Parathyroid adenoma (tissue), 2 donors: ENCODE data around the gene FAM156A.
"Not testable (repeated sequence)": the region's sequence is repeated elsewhere in the genome, so short reads cannot be mapped to it uniquely, and the experiment has no call there.

ENCODE experiments used
- H2AFZ ChIP-seq: fragments of 300-600 bp; sonication (generic); one replicate; pipeline ENCODE4 v1.7.0; 2017; ENCODE audit warnings: antibody characterized with exemption, mild to moderate bottlenecking
- H3K27ac ChIP-seq: fragments of 300-600 bp; sonication (generic); one replicate; pipeline ENCODE4 v1.7.0; 2017
- H3K27me3 ChIP-seq: fragments of 300-600 bp; sonication (generic); one replicate; pipeline ENCODE4 v1.7.0; 2017; ENCODE audit warnings: low read length; ENCODE audit not compliant: control insufficient read depth, insufficient read depth
- H3K36me3 ChIP-seq: fragments of 300-600 bp; sonication (generic); one replicate; pipeline ENCODE4 v1.7.0; 2017; ENCODE audit warnings: low read length; ENCODE audit not compliant: control insufficient read depth, insufficient read depth
- H3K4me1 ChIP-seq: fragments of 300-600 bp; sonication (generic); one replicate; pipeline ENCODE4 v1.7.0; 2017; ENCODE audit warnings: control low read depth
- H3K4me2 ChIP-seq: fragments of 300-600 bp; sonication (generic); one replicate; pipeline ENCODE4 v1.7.0; 2017; ENCODE audit warnings: low read length
- H3K4me3 ChIP-seq: fragments of 300-600 bp; sonication (generic); one replicate; pipeline ENCODE4 v1.7.0; 2017; ENCODE audit warnings: low read depth, low read length
- H3K79me2 ChIP-seq: fragments of 300-600 bp; sonication (generic); one replicate; pipeline ENCODE4 v1.7.0; 2017; ENCODE audit warnings: control low read depth
- H3K9ac ChIP-seq: fragments of 300-600 bp; sonication (generic); one replicate; pipeline ENCODE4 v1.7.0; 2017; ENCODE audit warnings: mild to moderate bottlenecking
- H3K9me3 ChIP-seq: fragments of 300-600 bp; sonication (generic); one replicate; pipeline ENCODE4 v1.7.0; 2017; ENCODE audit warnings: low read length; ENCODE audit not compliant: control insufficient read depth
- TF ChIP-seq, protein P1 (sequence below): fragments of 300-600 bp; sonication (generic); IDR thresholded peaks from one replicate; pipeline ENCODE4 v1.7.0; 2017; ENCODE audit warnings: antibody characterized with exemption, mild to moderate bottlenecking
- donor health status: primary hyperparathyroidism.

FAM156A gene

DNA sequence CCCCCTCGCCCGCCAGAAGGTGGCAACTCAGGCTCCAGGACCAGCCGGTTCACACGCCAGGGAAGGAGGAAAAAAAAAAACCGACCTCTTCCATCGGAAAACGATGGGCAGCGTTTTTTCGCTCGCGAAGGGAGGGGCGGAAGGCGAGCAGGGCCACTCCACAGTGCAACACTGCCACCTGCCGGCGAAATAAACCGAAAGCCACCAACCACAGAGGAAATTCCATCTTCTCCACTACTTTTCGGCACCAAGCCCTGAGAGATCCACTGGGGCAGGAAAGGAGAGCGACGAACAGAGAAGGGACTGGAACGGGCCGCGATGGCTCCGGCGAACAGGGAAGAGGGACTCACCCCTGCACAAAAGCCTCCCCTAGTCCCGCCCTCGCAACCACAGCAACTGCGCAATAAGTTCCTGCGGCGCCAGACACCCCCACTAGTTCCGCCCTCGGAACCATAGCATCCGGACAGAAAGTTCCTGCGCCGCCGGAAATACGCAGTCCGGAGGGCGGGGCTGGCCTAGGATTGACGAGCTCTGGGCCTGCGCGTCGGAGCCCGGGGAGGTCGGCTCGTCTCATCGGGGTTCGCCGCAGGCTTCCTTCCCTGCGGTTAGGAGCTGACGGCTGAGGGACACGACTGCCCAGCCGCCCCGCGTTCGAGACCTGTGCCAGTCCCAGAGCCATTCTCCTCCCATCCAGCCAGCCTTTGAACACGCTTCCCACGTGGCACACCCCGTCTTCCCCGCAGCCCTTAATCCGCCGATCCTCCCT, 23.4 kb downstream of the FAM156A start:
- H3K27ac ChIP-seq = peak overlapping the region; percentile 94
- no peaks in the 10 kb centered on the region for H3K36me3 ChIP-seq
- no peaks in the 10 kb centered on the region for H3K27me3 ChIP-seq
- peak overlapping the region; percentile 84 for H2AFZ ChIP-seq
- peak overlapping the region; percentile 74 for H3K4me3 ChIP-seq
- TF ChIP-seq, protein P1, sequence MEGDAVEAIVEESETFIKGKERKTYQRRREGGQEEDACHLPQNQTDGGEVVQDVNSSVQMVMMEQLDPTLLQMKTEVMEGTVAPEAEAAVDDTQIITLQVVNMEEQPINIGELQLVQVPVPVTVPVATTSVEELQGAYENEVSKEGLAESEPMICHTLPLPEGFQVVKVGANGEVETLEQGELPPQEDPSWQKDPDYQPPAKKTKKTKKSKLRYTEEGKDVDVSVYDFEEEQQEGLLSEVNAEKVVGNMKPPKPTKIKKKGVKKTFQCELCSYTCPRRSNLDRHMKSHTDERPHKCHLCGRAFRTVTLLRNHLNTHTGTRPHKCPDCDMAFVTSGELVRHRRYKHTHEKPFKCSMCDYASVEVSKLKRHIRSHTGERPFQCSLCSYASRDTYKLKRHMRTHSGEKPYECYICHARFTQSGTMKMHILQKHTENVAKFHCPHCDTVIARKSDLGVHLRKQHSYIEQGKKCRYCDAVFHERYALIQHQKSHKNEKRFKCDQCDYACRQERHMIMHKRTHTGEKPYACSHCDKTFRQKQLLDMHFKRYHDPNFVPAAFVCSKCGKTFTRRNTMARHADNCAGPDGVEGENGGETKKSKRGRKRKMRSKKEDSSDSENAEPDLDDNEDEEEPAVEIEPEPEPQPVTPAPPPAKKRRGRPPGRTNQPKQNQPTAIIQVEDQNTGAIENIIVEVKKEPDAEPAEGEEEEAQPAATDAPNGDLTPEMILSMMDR = peak; percentile 87
- no peaks in the 10 kb centered on the region for H3K9me3 ChIP-seq
- peak overlapping the region; percentile 70 for H3K4me2 ChIP-seq
- peak overlapping the region; percentile 80 for H3K9ac ChIP-seq
- H3K4me1 ChIP-seq = no peaks in the 10 kb centered on the region
- H3K79me2 ChIP-seq = no peaks in the 10 kb centered on the region

DNA sequence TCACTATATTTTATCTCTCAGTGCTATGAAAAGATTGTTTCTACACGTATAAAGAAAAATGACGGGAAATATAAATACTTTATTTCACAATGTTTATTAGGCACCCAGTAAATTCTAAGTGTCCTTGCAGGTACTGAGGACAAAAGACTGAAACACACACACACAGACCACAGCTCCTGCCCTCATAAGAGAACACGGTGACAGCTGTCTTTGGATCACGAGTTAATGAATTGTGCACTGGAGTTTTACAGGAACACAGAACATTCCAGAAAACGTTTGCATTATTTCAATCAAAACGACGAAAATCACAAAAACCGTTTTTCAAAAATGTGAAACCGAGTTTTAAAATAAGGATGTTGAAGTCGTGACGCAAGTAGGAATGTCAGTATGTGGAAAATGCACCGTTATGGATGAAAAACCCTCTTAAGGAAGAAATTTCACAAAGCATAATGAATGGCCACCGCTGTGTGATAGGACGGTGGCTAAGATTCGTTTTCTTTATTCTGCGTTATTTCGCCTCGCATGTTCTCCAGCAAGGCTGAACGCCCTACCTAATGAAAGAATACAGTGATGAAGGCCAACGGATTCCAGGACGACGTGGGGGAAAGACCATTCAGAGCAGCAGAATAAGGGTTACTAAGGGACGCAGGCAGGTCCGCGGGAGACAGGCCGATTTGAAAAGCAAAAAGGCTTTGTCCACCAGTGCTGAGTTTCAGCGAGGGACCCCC, 24.2 kb downstream of the FAM156A start:
- H2AFZ ChIP-seq = peak overlapping the region; percentile 84
- no peaks in the 10 kb centered on the region for H3K27me3 ChIP-seq
- H3K9me3 ChIP-seq = no peaks in the 10 kb centered on the region
- H3K27ac ChIP-seq = peak overlapping the region; percentile 94
- H3K4me3 ChIP-seq = peak overlapping the region; percentile 74
- H3K4me2 ChIP-seq = peak overlapping the region; percentile 65
- H3K9ac ChIP-seq = peak overlapping the region; percentile 41
- no peaks in the 10 kb centered on the region for H3K79me2 ChIP-seq
- TF ChIP-seq, protein P1 = no peak
- no peaks in the 10 kb centered on the region for H3K36me3 ChIP-seq
- no peaks in the 10 kb centered on the region for H3K4me1 ChIP-seq

GRCh38 chrX:52933213-52933612, 25.1 kb downstream of the FAM156A start:
- Histone ChIP-seq H3K79me2 (no peaks in the 10 kb centered on the region), H3K4me2 (no peak overlapping the region), H3K9ac (no peak overlapping the region), H2AFZ (no peak overlapping the region), H3K4me1 (no peaks in the 10 kb centered on the region), H3K4me3 (no peak overlapping the region), H3K27ac (no peak overlapping the region), H3K9me3 (no peaks in the 10 kb centered on the region), H3K36me3 (no peaks in the 10 kb centered on the region), H3K27me3 (no peaks in the 10 kb centered on the region)
- TF ChIP-seq, protein P1 = no peak

DNA sequence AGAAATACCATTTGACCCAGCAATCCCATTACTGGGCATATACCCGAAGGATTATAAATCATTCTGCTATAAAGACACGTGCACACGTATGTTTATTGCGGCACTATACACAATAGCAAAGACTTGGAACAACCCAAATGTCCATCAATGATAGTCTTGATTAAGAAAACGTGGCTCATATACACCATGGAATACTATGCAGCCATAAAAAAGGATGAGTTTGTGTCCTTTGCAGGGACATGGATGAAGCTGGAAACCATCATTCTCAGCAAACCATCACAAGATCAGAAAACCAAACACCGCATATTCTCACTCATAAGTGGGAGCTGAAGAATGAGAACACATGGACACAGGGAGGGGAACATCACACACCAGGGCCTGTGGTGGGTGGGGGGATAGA, 28.1 kb downstream of the FAM156A start:
- not testable (repeated sequence) for H3K27me3 ChIP-seq, H2AFZ ChIP-seq, H3K4me1 ChIP-seq, H3K9me3 ChIP-seq, H3K4me3 ChIP-seq, H3K36me3 ChIP-seq, H3K9ac ChIP-seq, H3K79me2 ChIP-seq, H3K27ac ChIP-seq, H3K4me2 ChIP-seq

- Histone ChIP-seq H3K9ac (no peak overlapping the region), H3K27me3 (no peaks in the 10 kb centered on the region), H3K36me3 (no peaks in the 10 kb centered on the region), H3K9me3 (no peaks in the 10 kb centered on the region), H2AFZ (peak overlapping the region; percentile 28), H3K4me2 (no peak overlapping the region), H3K4me3 (no peak overlapping the region), H3K79me2 (no peaks in the 10 kb centered on the region), H3K27ac (peak overlapping the region; percentile 15), H3K4me1 (no peaks in the 10 kb centered on the region)
- TF ChIP-seq, protein P1 = no peak
Observed at GRCh38 chrX:52923781-52924241, 34.5 kb downstream of the FAM156A start.

DNA sequence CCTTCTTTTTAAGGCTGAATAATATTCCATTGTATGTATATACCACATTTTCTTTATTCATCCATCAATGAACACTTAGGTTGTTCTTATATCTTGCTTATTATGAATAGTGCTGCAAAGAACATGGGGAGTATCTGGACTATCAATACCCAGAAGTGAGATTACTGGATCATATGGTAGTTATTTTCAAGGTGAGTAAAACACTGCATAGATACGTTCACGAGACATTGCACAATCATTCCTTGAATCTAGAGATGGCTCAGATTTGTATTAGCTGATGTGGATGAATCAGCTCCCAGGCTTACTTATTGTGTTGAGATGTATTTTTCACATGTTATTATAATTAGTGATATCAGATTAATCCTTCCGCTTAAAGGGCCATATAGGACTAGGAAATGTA, 43.6 kb downstream of the FAM156A start:
- H3K27me3 ChIP-seq, H3K4me2 ChIP-seq, H3K4me1 ChIP-seq, H3K36me3 ChIP-seq, H3K9ac ChIP-seq, H3K4me3 ChIP-seq, H3K79me2 ChIP-seq, H3K9me3 ChIP-seq, H2AFZ ChIP-seq, H3K27ac ChIP-seq: not testable (repeated sequence)

DNA sequence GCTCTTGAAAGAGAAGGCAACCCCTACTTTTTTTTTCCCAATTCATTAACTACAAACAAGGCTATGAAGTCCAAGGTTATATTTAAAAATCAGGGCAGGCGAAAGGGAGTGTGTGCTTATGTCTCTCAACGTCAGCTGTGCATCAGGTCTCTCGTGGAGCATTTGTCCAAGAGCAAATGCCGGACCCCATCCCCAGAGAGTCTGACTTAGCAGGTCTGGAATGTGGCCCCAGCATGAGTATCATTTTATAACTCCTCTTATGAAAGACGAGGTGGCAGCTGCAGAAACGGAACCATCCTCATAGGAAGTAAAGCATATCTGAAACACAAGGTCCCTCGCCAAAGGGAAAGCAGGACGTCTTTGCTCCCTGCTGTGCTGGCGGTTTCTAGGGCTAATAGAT, 44.6 kb downstream of the FAM156A start:
- H3K79me2 ChIP-seq, H3K27ac ChIP-seq, H3K4me3 ChIP-seq, H3K9me3 ChIP-seq, H3K36me3 ChIP-seq, H3K4me2 ChIP-seq, H3K27me3 ChIP-seq, H2AFZ ChIP-seq, H3K4me1 ChIP-seq, H3K9ac ChIP-seq: not testable (repeated sequence)
